Stomach (tissue), 9 donors: Measurements from ENCODE around the gene ADGB. TPM values are rescaled to one million over a fixed set of nuclear protein-coding genes. Genes with fewer than 3 reads are reported as not detected.
"Not testable (repeated sequence)": the region's sequence is repeated elsewhere in the genome, so short reads cannot be mapped to it uniquely, and the experiment has no call there.

Source experiments
- DNase-seq, 2 donors: peaks; one replicate each; pipeline versions ENCODE4 v3.0.0 to v3.0.0-alpha.2; 2013 to 2019
- H3K27ac ChIP-seq, 5 donors: fragments of 200-600 bp in 4 of 5; sonication (generic) in 4 of 5; one replicate each; pipeline ENCODE4 v1.5.1; 2013 to 2019; ENCODE audit warnings: mild to moderate bottlenecking in 1 of 5, moderate library complexity in 1 of 5
- H3K27me3 ChIP-seq, 3 donors: fragments of 200-600 bp; sonication (generic); one replicate each; pipeline ENCODE4 v1.5.1; 2017 to 2019; ENCODE audit warnings: mixed run types in 1 of 3
- H3K36me3 ChIP-seq, 4 donors: fragments of 200-600 bp; sonication (generic); 1 replicate in 3 of 4; 2 replicates in 1 of 4; pipeline ENCODE4 v1.5.1; 2016 to 2019
- H3K4me1 ChIP-seq, 4 donors: fragments of 200-600 bp; sonication (generic); one replicate each; pipeline ENCODE4 v1.5.1; 2016 to 2019
- H3K4me3 ChIP-seq, 4 donors: fragments of 200-600 bp; sonication (generic) in 3 of 4; one replicate each; pipeline ENCODE4 v1.5.1; 2016 to 2019; ENCODE audit warnings: mild to moderate bottlenecking in 1 of 4
- H3K9me3 ChIP-seq, 4 donors: fragments of 200-600 bp; sonication (generic); one replicate each; pipeline ENCODE4 v1.5.1; 2016 to 2019
- CTCF ChIP-seq, 7 experiments: fragments of 450-650 bp in 4 of 7; fragments of 200-600 bp in 3 of 7; sonication (generic) in 3 of 7; IDR thresholded peaks; one replicate each; pipeline ENCODE4 v1.5.1; 2016 to 2019; ENCODE audit warnings: antibody characterized with exemption in 7 of 7, control low read depth in 2 of 7, mild to moderate bottlenecking in 1 of 7
- EP300 ChIP-seq: sonication (generic); formaldehyde crosslinking; IDR thresholded peaks from one replicate; pipeline ENCODE4 v1.6.1; 2017; ENCODE audit warnings: antibody characterized with exemption
- POLR2A ChIP-seq, 4 donors: fragments of 450-650 bp; IDR thresholded peaks; one replicate each; pipeline ENCODE4 v1.6.1; 2016; ENCODE audit warnings: antibody characterized with exemption in 4 of 4, control low read depth in 2 of 4, mild to moderate bottlenecking in 1 of 4, moderate library complexity in 1 of 4
- POLR2AphosphoS5 ChIP-seq, 3 donors: sonication (generic); formaldehyde crosslinking; IDR thresholded peaks; one replicate each; pipeline ENCODE4 v1.6.1; 2016; ENCODE audit warnings: antibody characterized with exemption in 3 of 3
- WGBS, 5 donors: extraction: QIAGEN DNeasy Blood & Tissue Kit in 3 of 5; methylation state at CpG; one replicate each; pipeline versions ENCODE4 v1.1.5 to v1.1.7; 2013 to 2018; 5-methylcytosine and 5-hydroxymethylcytosine counted together
- intact Hi-C: fragments of 100-400 bp; cut with DNase I; formaldehyde crosslinking; loops from one replicate; pipeline ENCODE4 v1.15.1; 2023; ENCODE audit warnings: low total_unique reads
- polyA plus RNA-seq, 3 donors: library from polyadenylated mRNA; stranded (reverse); fragments of 200-250 nt; gene quantifications; one replicate each; pipeline ENCODE4 v1.2.3, GENCODE V29; 2013
- total RNA-seq, 5 donors: library from RNA; depleted of rRNA; stranded (reverse); fragments of >200 nt; gene quantifications; one replicate each; pipeline versions ENCODE4 v1.1.0 to v1.2.3, GENCODE V29; 2014 to 2016
- donor health status: healthy with polysubstance abuse.
- donor health status: Bipolar disorder and iron deficiency.
- donor health status: healthy.

ADGB gene
- total and polyA plus RNA-seq, 8 donors: 0.29 TPM; not detected in 7

GRCh38 chr6:146850981-146851380 lies 252.2 kb downstream of the ADGB start:
- H3K27ac ChIP-seq: no peak overlapping the region
- no peak overlapping the region for H3K4me3 ChIP-seq
- H3K27me3 ChIP-seq: no peaks in the 10 kb centered on the region
- no peak for DNase-seq
- H3K9me3 ChIP-seq: no peaks in the 10 kb centered on the region
- H3K36me3 ChIP-seq: no peaks in the 10 kb centered on the region
- no peaks in the 10 kb centered on the region for H3K4me1 ChIP-seq
- TF ChIP-seq POLR2AphosphoS5 (IDR thresholded peaks at IDR 0.05) (no peak), CTCF (IDR thresholded peaks at IDR 0.05) (no peak), EP300 (no peak), POLR2A (IDR thresholded peaks at IDR 0.05) (no peak)
- intact Hi-C loops: no loop called here

- no peak overlapping the region for H3K27ac ChIP-seq
Observed at GRCh38 chr6:146851837-146852236, 253.1 kb downstream of the ADGB start.

GRCh38 chr6:146854521-146855255 lies 255.9 kb downstream of the ADGB start:
- DNase-seq, H3K36me3 ChIP-seq, H3K27ac ChIP-seq, H3K27me3 ChIP-seq, H3K4me3 ChIP-seq, H3K4me1 ChIP-seq, intact Hi-C loops, H3K9me3 ChIP-seq: not testable (repeated sequence)
- 70 to 81% (median 76%) methylated on average over 6 of the region's 6 CpGs for WGBS, 5 donors

More at GRCh38 chr6:146851837-146852236, 253.1 kb downstream of the ADGB start:
- Histone ChIP-seq H3K4me1 (no peaks in the 10 kb centered on the region), H3K9me3 (no peaks in the 10 kb centered on the region), H3K36me3 (no peaks in the 10 kb centered on the region), H3K27me3 (no peaks in the 10 kb centered on the region), H3K4me3 (no peak overlapping the region)
- DNase-seq: no peak
- no peak for TF ChIP-seq EP300
- no peak for TF ChIP-seq CTCF (IDR thresholded peaks at IDR 0.05)
- no peak for TF ChIP-seq POLR2A (IDR thresholded peaks at IDR 0.05)
- 68 to 84% (median 74%) methylated on average over 1 of the region's 1 CpG for WGBS, 5 donors
- intact Hi-C loops: no loop called here

- peaks cover 0 to 17% (median 3%) of the 10 kb centered on the region in 4 donors for H3K4me1 ChIP-seq
- no peaks in the 10 kb centered on the region for H3K9me3 ChIP-seq
- TF ChIP-seq POLR2A (IDR thresholded peaks at IDR 0.05) (no peak), CTCF (IDR thresholded peaks at IDR 0.05) (no peak), POLR2AphosphoS5 (IDR thresholded peaks at IDR 0.05) (no peak), EP300 (no peak)
- intact Hi-C loops: no loop called here
- no peaks in the 10 kb centered on the region for H3K36me3 ChIP-seq
- H3K27me3 ChIP-seq: no peaks in the 10 kb centered on the region
- H3K27ac ChIP-seq: no peak overlapping the region
- no peak for DNase-seq
- 67 to 90% (median 74%) methylated on average over 1 of the region's 1 CpG for WGBS, 5 donors
- no peak overlapping the region for H3K4me3 ChIP-seq
Observed at GRCh38 chr6:146855889-146856288, 257.1 kb downstream of the ADGB start.

GRCh38 chr6:146856296-146856695 lies 257.5 kb downstream of the ADGB start:
- intact Hi-C loops: no loop called here
- 82 to 89% (median 86%) methylated on average over 7 of the region's 7 CpGs for WGBS, 5 donors
- no peak for DNase-seq

More at GRCh38 chr6:146856296-146856695, 257.5 kb downstream of the ADGB start:
- no peak overlapping the region for H3K27ac ChIP-seq
- no peaks in the 10 kb centered on the region for H3K9me3 ChIP-seq
- no peak overlapping the region for H3K4me3 ChIP-seq
- no peaks in the 10 kb centered on the region for H3K27me3 ChIP-seq
- TF ChIP-seq CTCF (IDR thresholded peaks at IDR 0.05) (no peak), POLR2AphosphoS5 (IDR thresholded peaks at IDR 0.05) (no peak), EP300 (no peak), POLR2A (IDR thresholded peaks at IDR 0.05) (no peak)
- no peaks in the 10 kb centered on the region for H3K36me3 ChIP-seq
- peaks cover 0 to 19% (median 3%) of the 10 kb centered on the region in 4 donors for H3K4me1 ChIP-seq
